GM23248 (cell line): ENCODE data around the gene AKAP13. TPM values are rescaled to one million over a fixed set of nuclear protein-coding genes. Genes with fewer than 3 reads are reported as not detected.

Experiments used
- DNase-seq: peaks from one replicate; pipeline ENCODE4 v3.0.0-alpha.2; 2015
- H2AFZ ChIP-seq: fragments of 200-600 bp; sonication (generic); 2 replicates; pipeline ENCODE4 v1.6.1; 2016; ENCODE audit warnings: antibody characterized with exemption
- H3F3A ChIP-seq: fragments of 200-600 bp; sonication (generic); 2 replicates; pipeline ENCODE4 v1.6.1; 2016; ENCODE audit warnings: mild to moderate bottlenecking, antibody characterized with exemption, mixed run types; ENCODE audit not compliant: insufficient read depth
- H3K27ac ChIP-seq: fragments of 200-600 bp; sonication (generic); 2 replicates; pipeline ENCODE4 v1.5.1; 2016; ENCODE audit warnings: mild to moderate bottlenecking
- H3K27me3 ChIP-seq: fragments of 200-600 bp; sonication (generic); replicated peaks from 2 replicates; pipeline ENCODE4 v1.6.1; 2016; ENCODE audit warnings: mild to moderate bottlenecking; ENCODE audit not compliant: insufficient read depth
- H3K36me3 ChIP-seq: fragments of 200-600 bp; sonication (generic); 2 replicates; pipeline ENCODE4 v1.6.1; 2016; ENCODE audit warnings: low read depth, mild to moderate bottlenecking
- H3K4me1 ChIP-seq: fragments of 200-600 bp; sonication (generic); 2 replicates; pipeline ENCODE4 v1.6.1; 2016; ENCODE audit warnings: mild to moderate bottlenecking; ENCODE audit not compliant: insufficient read depth
- H3K4me2 ChIP-seq: fragments of 200-600 bp; sonication (generic); one replicate; pipeline ENCODE4 v1.6.1; 2016; ENCODE audit warnings: mild to moderate bottlenecking; ENCODE audit not compliant: unreplicated experiment
- H3K4me3 ChIP-seq: fragments of 200-600 bp; sonication (generic); 2 replicates; pipeline ENCODE4 v1.5.1; 2016; ENCODE audit warnings: mild to moderate bottlenecking
- H3K79me2 ChIP-seq: fragments of 200-600 bp; sonication (generic); 2 replicates; pipeline ENCODE4 v1.6.1; 2016; ENCODE audit warnings: mild to moderate bottlenecking; ENCODE audit not compliant: insufficient read depth
- H3K9ac ChIP-seq: fragments of 200-600 bp; sonication (generic); 2 replicates; pipeline ENCODE4 v1.6.1; 2016; ENCODE audit warnings: mild to moderate bottlenecking
- H3K9me2 ChIP-seq: fragments of 200-600 bp; sonication (generic); 2 replicates; pipeline ENCODE4 v1.6.1; 2016; ENCODE audit warnings: mixed run types, mild to moderate bottlenecking, moderate library complexity; ENCODE audit not compliant: insufficient read depth
- H3K9me3 ChIP-seq: fragments of 200-600 bp; sonication (generic); one replicate; pipeline ENCODE4 v1.6.1; 2017; ENCODE audit warnings: low read depth
- H4K20me1 ChIP-seq: fragments of 200-600 bp; sonication (generic); 2 replicates; pipeline ENCODE4 v1.6.0; 2016; ENCODE audit not compliant: insufficient read depth
- EZH2 ChIP-seq: fragments of 200-600 bp; sonication (generic); IDR thresholded peaks from 2 replicates; pipeline ENCODE4 v1.6.1; 2018; ENCODE audit warnings: antibody characterized with exemption, mild to moderate bottlenecking; ENCODE audit not compliant: insufficient read depth, poor library complexity, severe bottlenecking
- EZH2phosphoT487 ChIP-seq: fragments of 200-600 bp; sonication (generic); IDR thresholded peaks from 2 replicates; pipeline ENCODE4 v1.6.1; 2018; ENCODE audit warnings: antibody characterized with exemption, moderate library complexity, mild to moderate bottlenecking, low read depth; ENCODE audit not compliant: insufficient read depth
- WGBS, 2 experiments: methylation state at CpG; one replicate each; pipeline ENCODE4 v1.1.6; 2015 to 2017; ENCODE audit warnings: low lambda C conversion rate in 2 of 2, low coverage in 1 of 2; ENCODE audit errors: missing lambda C conversion rate in 2 of 2; 5-methylcytosine and 5-hydroxymethylcytosine counted together
- in situ Hi-C: fragments of 300-500 bp; cut with MboI; formaldehyde crosslinking; loops from 2 replicates; pipeline ENCODE4 v1.15.0; 2020
- polyA plus RNA-seq: library from polyadenylated mRNA; unstranded; fragments of >200 nt; fragmentation: Nextera tagmentation; extraction: Ambion mirVana; gene quantifications from 2 replicates; pipeline ENCODE4 v1.2.1, GENCODE V29; 2016
- total RNA-seq: library from RNA; depleted of rRNA; stranded (reverse); fragments of >200 nt; shearing (Covaris generic); gene quantifications from 2 replicates; pipeline ENCODE4 v1.2.3, GENCODE V29; 2014

The AKAP13 gene
- total and polyA plus RNA-seq, 2 experiments from 2014 or later = 26.5 to 27.7 TPM

GRCh38 chr15:85716261-85716660 lies 335.9 kb downstream of the AKAP13 start:
- in situ Hi-C loops = no loop called here
- no peaks in the 10 kb centered on the region for H3K9me3 ChIP-seq
- no peaks in the 10 kb centered on the region for H4K20me1 ChIP-seq
- peaks cover 8% of the 10 kb centered on the region for H3K4me1 ChIP-seq
- TF ChIP-seq EZH2phosphoT487 (no peak), EZH2 (no peak)
- no peaks in the 10 kb centered on the region for H3K9me2 ChIP-seq
- H3F3A ChIP-seq = no peaks in the 10 kb centered on the region; the same call in 1 of the 2 replicates
- no peak overlapping the region for H3K9ac ChIP-seq
- no peaks in the 10 kb centered on the region for H3K27me3 ChIP-seq
- no peak overlapping the region for H3K4me2 ChIP-seq
- H3K4me3 ChIP-seq = no peak overlapping the region
- DNase-seq = no peak
- WGBS, 2 experiments = 38 to 54% methylated on average over 3 of the region's 3 CpGs
- peaks cover 35% of the 10 kb centered on the region for H3K36me3 ChIP-seq
- no peaks in the 10 kb centered on the region for H3K79me2 ChIP-seq
- no peak overlapping the region for H2AFZ ChIP-seq
- H3K27ac ChIP-seq = no peak overlapping the region

GRCh38 chr15:85717212-85717611 lies 336.8 kb downstream of the AKAP13 start:
- no peaks in the 10 kb centered on the region for H3K9me2 ChIP-seq
- no peaks in the 10 kb centered on the region for H3K4me1 ChIP-seq
- H3K27ac ChIP-seq = no peak overlapping the region
- no peak for DNase-seq
- H3K4me2 ChIP-seq = no peak overlapping the region
- no peaks in the 10 kb centered on the region; the same call in 1 of the 2 replicates for H3F3A ChIP-seq
- H3K4me3 ChIP-seq = no peak overlapping the region
- no peaks in the 10 kb centered on the region for H4K20me1 ChIP-seq
- WGBS, 2 experiments = 94 to 98% methylated on average over 2 of the region's 2 CpGs
- no peak overlapping the region for H2AFZ ChIP-seq
- peaks cover 34% of the 10 kb centered on the region for H3K36me3 ChIP-seq
- no peak overlapping the region for H3K9ac ChIP-seq
- no peaks in the 10 kb centered on the region for H3K9me3 ChIP-seq
- H3K27me3 ChIP-seq = no peaks in the 10 kb centered on the region
- in situ Hi-C loops = no loop called here
- H3K79me2 ChIP-seq = no peaks in the 10 kb centered on the region
- TF ChIP-seq EZH2phosphoT487 = no peak
- TF ChIP-seq EZH2 = no peak

GRCh38 chr15:85718271-85718971 lies 338.0 kb downstream of the AKAP13 start:
- no peak overlapping the region for H2AFZ ChIP-seq
- peaks cover 41% of the 10 kb centered on the region for H3K36me3 ChIP-seq
- no peaks in the 10 kb centered on the region for H3K27me3 ChIP-seq
- no peak for DNase-seq
- no peaks in the 10 kb centered on the region; the same call in 1 of the 2 replicates for H3F3A ChIP-seq
- 85 to 86% methylated on average over 12 of the region's 12 CpGs for WGBS, 2 experiments
- H3K4me2 ChIP-seq = no peak overlapping the region
- H3K4me3 ChIP-seq = no peak overlapping the region
- H3K79me2 ChIP-seq = no peaks in the 10 kb centered on the region
- in situ Hi-C loops = no loop called here
- H3K9me3 ChIP-seq = no peaks in the 10 kb centered on the region
- no peak for TF ChIP-seq EZH2
- TF ChIP-seq EZH2phosphoT487 = no peak
- no peak overlapping the region for H3K27ac ChIP-seq
- H3K4me1 ChIP-seq = no peaks in the 10 kb centered on the region
- no peaks in the 10 kb centered on the region for H4K20me1 ChIP-seq
- H3K9ac ChIP-seq = no peak overlapping the region
- H3K9me2 ChIP-seq = no peaks in the 10 kb centered on the region

GRCh38 chr15:85718981-85719380 lies 338.6 kb downstream of the AKAP13 start:
- Histone ChIP-seq H3K9me3 (no peaks in the 10 kb centered on the region), H3K9ac (no peak overlapping the region), H3F3A (no peaks in the 10 kb centered on the region; the same call in 1 of the 2 replicates), H3K4me2 (no peak overlapping the region), H3K27me3 (no peaks in the 10 kb centered on the region), H4K20me1 (no peaks in the 10 kb centered on the region), H3K4me1 (no peaks in the 10 kb centered on the region), H3K27ac (no peak overlapping the region), H3K36me3 (peaks cover 46% of the 10 kb centered on the region), H2AFZ (no peak overlapping the region), H3K79me2 (no peaks in the 10 kb centered on the region), H3K4me3 (no peak overlapping the region), H3K9me2 (no peaks in the 10 kb centered on the region)
- 97% methylated on average over 4 of the region's 4 CpGs for WGBS, 2 experiments
- no peak for DNase-seq
- in situ Hi-C loops = no loop called here
- no peak for TF ChIP-seq EZH2phosphoT487
- TF ChIP-seq EZH2 = no peak
